HG03103 (cell line): ENCODE results near the gene NALCN.
A peak's percentile ranks its signal among the peaks of the same experiment; 100 is the strongest.

ENCODE experiments used
- ATAC-seq: cut with Tn5 transposase; IDR thresholded peaks from one replicate; pipeline ENCODE4 v1.9.1; 2021; ENCODE audit warnings: low read depth; ENCODE audit not compliant: unreplicated experiment

The NALCN gene

DNA sequence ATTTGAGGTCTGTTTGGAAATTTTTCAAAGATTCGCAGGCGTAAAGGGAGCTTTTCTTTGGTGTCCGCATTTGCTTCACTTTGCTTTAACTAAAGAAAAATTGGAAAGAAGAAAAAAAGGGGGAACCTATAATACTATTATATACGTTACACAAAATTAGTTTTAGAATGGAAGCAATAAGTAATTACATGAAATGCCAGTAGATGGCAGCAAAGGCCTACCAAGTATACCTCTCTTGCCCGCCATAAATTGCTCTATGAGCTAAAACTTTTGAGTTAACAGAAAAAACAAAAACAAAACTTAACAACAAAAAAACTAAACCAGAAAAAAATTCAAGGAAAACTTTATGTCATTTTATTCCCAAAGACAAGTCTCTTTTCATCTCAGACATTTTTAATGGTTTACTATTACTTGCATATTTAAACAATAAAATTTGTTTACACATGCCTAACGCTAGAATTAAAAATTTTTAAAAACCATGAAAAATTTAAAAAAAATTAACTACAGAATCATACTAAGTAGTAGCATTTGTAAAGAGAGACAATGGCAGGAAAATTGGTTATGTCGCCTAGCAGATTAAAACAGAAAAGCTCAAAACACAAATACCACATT, 271.4 kb downstream of the NALCN start:
- peak; percentile 77 for ATAC-seq

DNA sequence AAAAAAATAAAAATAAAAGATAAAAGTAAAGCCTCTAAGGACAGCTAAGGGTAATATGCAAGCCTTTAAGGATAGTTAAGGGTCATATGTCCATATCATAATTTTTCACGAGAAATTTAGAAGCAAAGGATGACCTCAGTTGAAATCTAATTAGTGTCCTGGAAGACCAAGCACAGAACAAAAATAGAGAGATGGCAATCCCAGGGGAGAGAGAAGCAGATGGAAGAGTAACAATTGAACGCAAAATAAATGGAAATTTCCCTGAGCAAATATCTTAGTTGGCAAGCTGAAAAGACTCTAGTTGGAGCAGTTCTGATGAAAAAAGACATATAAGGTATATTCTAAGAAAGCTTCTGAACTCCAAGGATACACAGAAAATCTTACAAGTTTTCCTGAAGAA, 275.4 kb downstream of the NALCN start:
- ATAC-seq = no peak

DNA sequence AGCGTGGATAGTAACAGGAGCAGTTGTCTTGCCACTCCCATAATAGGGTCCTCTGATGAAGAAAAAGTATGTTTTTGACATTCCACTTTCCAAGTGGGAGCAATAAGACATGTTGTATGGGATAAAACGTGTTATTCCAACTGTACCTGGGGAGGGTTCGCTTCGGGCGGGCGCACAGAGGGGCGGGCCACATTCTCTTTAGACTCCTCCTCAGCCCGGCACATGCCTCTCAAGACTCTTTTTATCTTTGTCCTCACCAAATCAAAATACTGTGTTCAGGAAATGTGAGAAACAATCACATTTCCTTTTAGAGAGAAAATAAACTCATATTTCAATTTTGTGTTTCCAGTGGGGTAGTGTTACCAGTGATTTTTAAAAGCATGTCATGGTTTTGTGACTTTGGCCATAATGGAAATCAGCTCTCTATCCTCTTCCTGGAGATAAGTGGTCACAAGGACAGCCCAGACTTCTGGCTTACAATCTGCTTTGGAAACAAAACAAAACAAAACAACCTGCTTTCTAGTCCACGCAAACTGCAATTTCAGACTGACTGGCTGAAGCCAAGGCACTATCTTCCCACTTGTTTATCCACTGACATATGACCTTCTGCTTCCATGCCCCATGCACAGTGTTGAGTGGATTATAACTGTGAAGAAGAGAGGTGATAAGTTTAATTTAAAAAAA, 276.1 kb downstream of the NALCN start:
- ATAC-seq = no peak

DNA sequence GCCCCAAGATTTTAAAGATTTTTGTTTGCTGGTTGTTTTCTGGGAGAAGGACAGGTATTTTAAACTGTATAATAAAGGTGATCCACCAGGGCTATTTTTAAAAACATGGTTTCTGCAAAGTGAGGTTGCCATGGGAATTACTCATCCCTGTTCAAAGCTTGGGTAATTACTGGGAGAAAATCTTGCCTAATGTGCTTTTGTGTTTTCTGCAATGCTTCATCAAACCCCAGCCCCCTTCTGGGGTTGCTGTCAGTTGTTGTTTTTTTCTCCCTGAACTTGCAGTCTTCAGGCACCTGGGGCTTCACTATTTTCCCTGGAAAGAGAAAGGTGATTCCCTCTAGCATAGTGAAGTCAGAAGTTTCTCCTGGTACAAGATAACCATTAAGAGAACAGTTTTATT, 277.2 kb downstream of the NALCN start:
- no peak for ATAC-seq

DNA sequence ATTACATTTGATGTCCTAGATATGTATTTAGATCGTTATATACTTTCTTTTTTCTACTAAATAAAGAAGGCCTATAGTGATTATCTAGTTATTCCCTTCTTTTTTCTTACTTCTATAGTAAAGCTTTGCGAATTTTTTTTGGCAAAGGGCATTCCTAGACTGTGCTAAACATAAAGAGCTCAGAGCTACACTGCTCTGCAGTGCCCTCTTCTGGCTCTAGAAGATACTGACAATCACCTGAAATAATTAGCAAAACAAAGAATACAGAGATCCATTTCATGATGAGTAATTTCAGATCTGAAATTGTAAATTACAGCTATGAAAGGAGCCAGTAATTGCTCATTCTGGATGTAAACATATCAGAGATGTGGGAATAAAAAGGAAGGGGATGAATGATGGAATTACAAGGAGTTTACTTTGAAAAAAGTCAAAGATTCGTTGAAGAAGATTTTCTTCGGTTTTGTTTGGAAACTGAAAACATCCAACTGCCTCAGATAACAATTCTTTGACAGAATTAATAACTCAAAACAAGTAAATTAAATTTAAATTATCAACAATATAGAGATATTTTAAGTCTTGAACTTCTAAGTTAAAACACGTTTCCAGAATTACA, 288.5 kb downstream of the NALCN start:
- peak; percentile 94 for ATAC-seq

DNA sequence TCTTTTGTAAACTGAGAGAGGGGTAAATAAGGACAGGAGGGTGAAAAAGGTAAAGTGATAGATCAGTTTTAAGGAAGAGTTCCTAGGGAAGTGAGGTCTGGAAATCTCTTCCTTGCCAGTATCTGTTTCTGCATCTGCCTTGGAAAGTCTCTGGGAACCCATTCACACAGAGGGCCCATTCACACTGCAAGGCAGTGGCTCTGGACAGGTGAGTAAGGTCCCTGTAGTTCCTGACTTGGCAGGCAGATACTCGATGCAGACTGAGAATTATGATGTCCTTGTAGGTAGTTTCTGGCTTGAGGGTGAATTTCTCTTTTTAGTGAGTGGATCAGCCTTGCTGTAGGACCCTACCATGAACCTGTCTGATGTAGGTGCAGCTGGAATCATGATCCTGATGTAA, 293.3 kb downstream of the NALCN start:
- ATAC-seq = no peak

DNA sequence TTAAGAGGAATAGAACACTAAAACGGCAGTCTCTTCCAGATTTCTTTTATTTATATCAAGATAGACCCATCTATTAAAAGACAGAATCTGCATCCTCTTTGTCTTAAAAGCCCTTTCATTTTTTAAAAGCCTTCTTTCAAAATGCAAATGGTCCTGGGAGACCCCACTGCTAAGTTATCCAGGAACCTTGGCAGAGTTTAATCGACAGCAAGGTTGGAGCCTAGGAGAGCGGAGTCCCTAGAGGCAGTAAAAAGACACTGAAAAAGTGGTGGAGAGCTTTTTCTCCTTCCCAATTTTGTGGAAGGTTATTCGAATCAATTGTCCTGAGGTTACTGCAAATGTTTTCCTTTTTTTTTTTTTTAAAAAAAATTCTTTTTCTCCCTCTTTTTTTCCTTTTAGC, 294.7 kb downstream of the NALCN start:
- no peak for ATAC-seq

DNA sequence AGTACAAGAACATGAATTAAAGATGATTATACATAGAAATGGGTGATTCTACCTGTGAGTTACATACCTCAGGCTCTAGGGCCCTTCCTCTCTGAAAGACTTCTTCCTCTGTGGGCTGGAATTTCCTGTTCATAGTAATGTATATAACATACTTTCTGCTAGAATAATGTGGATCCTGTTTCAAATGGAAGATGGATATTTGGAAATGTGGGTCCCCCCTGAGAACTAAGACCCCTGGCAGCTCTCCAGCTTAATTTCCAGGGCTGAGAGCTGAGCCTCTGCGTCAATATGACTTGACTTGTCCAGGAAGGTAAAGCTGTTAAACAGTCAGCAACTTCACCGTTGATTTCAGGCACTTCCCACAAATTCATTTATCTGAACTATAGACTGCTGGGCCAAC, 296.3 kb downstream of the NALCN start:
- no peak for ATAC-seq

DNA sequence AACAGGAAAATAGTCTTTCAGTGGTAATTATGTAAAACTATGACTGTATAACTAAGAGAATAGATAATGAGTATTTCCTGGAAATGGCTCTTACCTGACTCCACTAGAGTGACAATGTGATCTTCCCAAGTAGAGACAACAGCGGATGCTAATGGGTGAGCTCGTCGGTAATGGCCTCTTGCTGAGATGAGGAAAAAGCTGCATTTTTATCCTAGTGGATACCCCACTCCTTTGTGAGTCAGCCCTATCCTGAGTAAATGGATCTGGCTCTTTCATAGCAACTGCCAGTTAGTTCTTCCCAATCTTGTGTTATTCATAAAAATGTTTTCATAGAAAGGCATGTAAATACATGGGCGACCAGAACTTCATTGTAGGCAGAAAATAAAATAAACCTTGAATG, 299.5 kb downstream of the NALCN start:
- ATAC-seq = no peak

DNA sequence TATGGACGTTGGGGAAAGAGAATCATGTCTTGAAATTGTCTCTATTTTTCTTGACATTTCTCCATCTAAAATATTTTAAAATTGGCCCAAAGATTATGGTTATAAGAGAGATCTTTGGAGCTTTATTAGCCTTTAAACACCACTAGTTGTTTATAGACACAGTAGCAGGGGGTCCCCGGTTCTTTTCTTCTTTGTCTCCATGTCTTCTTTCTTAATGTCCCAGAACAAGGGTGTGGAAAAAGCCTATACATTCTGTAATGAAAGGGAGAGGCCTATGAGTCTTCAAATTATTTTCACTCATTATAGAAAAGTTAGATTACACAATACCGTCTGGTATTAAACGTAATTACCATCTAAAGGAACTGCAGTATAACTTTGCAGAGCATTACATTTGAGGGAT, 300.0 kb downstream of the NALCN start:
- ATAC-seq = no peak

DNA sequence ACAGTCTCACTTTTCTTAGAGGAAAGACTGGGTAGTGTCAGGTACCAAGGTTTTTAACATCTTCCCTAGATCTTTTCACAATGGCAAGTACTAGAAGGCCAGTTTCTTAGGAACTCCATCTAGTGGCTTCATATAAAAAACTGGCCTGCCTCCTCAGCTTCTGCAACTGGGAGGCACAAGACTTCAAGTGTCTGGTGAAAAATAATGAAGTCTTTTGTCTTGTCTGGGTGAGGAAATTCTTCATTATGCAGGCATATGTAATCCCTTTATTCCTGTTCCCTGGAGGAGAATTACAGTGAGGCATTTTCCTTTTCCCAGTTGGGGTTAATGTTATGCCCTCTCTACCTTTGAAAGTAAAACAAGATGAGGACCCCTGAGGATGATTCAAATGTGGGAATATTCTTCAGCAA, 300.5 kb downstream of the NALCN start:
- no peak for ATAC-seq

DNA sequence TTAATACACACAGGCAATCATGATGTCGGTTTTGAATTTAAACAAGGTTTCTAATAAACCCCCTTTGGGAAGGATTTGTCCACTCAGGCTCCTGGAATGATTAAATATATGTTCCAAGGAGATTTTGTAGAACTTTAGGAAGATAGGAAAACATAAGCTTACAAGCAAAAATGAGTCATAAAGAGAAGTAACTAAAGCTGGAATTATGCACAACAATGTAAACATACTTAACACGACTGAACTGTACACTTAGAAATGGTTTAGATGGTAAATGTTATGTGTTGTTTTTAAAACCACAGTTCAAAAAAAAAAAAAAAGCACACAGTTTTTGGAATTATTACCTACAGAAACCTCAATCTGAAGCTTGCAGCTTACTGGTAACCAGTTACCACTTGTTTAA, 304.4 kb downstream of the NALCN start:
- no peak for ATAC-seq

DNA sequence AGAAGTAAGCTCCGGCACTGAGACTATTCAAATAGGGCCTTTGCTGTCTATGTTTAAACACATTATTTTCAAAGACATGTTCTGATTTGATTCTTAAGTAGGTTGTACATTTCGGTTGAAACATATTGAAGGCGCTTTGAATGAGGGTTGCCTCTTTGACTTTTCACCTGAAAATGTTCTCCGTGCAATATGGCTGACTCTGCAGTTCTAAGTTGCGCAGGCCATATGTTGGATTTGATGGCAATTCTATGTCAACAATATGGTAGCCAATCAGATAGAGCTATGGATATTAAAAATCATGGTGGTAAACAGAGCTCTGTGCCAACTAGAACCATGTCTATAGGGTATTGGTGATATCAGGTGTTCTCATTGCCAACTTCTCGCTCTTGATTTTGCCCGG, 307.3 kb downstream of the NALCN start:
- ATAC-seq = no peak

DNA sequence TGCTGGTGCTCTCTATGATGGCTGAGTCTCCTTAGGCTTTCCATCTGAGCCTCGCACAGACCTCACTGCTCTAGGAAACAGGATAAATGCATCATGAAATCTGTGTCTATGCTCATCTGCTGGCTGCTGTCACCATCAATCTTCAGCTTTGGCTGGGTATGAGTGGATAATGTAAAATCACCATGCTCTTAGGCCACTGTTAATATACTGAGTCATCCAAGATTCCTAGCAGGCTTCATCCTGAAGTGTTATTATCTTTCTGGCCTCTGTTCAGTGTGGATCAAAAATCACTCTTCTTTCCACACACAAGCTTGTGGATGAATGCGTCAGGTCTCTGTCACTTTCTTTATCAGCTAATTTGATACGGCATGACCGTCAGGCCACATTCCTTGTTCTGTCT, 317.4 kb downstream of the NALCN start:
- no peak for ATAC-seq

DNA sequence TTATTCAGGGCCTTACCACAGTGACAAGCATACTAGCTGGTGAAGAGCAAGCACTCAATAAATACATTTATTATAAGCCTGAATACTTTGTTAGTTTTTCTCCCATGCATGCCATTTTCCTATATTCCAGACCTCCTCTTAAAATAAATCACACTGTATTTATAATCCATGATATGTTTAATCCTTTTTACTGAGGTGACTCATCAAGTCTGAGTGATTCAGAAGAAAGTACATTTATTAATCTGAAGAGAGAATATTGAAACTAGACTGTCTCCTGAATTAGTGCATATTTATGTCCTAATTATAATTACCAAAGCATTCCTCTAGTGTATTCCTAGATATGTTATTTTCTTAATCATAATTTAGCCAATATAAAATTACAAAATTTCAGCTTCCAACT, 323.3 kb downstream of the NALCN start:
- no peak for ATAC-seq

DNA sequence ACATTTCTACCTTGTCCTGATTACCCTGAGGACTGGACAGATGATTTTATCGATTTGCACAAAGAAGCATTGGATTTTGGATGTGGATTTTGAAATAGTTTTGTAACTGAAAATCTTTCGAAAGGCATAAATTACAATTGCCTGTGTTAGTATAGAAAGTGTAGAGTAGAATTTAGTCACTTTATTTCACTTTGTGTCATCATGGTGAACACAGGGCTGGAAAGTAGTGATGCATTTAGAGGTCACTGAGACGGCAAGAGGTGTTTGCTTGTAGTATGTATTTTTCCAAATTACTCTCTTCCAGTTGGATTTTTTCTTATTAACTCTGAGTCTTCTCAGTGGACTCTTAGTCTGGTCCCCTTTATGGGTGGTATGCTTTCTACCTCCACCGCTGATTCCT, 326.0 kb downstream of the NALCN start:
- no peak for ATAC-seq

DNA sequence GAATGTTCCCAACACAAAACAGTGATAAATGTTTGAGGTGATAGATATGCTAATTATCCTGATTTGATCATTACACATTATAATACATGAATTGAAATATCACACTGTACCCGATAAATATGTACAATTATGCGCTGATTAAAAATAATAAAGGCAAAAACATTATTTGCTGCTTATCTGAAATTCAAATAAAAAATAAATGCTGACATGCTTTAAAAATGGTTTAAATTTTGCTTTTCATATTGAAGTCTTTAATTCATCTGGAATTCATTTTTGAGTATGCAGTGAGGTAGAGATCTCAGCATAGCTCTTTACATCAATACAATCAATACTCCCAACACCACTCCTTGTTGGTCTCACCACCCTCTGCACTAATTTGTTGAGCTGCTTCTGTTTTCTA, 330.8 kb downstream of the NALCN start:
- ATAC-seq = no peak

DNA sequence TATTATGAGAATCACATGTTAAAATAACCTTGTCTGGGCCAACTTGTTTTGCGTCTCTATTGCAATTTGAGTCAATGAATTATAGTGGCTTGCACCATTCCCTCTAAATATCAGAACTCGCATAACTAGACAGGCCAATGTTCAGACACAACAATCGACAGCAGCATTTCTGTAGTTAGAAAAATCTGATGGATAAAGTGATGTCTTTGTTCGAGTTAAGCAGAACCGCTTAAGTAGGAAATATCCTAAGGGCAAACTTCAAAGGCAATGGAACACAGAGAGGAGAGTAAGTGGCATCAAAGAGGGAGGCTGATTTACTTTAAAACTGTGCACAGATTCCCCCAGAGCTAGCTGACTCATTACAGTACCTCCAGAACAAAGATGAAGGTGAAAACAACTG, 333.9 kb downstream of the NALCN start:
- no peak for ATAC-seq

DNA sequence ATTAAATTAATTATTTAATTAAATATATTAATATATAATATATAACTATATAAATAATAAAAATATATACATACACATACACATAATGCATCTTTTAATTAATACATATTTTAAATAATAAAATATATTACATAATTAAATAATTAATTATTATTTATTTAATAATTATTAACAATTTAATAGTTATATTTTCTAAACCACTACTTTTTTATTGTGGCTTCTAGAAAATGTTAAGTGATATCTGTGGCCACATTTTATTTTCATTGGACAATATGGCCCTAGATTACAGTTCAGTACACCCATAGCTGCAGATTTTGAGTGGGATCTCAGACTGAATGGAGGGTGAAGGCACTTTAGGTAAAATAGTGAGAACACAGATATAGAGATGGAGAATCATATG, 335.7 kb downstream of the NALCN start:
- no peak for ATAC-seq

DNA sequence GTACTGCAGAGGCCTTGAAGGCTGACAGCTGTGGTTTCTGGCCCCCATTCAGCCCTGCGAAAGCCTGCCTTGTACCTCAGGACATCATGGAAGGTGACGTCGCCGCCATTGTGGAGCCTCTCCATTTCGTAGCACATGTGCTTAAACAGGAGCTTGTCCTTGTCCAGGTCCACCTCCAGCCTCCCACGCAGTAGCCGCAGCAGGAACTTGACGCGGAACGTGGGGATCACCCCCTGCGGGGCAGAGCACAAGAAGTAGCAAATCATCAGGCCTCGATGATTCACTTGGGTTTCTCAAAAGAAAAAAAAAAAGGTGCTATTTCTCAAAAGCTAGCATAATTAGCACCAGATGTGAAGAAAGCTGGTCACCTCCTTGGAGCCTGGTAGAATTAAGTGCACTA, 351.0 kb downstream of the NALCN start:
- ATAC-seq = no peak

DNA sequence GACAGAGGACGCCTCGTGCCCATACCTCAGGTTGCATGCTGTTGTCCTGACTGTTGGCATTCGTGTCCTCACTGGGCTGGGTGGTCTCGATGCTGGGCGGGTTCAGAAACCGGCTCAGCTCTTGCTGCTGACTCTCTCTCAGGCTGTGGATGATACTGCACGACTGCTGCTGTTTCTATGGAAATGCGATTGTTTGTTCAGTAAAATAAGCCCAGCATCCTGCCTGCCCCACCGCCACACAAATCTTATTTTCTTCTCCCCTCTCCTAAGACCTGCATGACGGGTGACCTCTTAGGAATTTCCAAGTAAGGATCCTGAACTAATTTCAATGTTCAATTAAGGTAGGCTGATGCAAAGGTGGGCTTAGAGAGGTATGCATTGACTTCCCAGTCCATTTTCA, 356.5 kb downstream of the NALCN start:
- no peak for ATAC-seq

DNA sequence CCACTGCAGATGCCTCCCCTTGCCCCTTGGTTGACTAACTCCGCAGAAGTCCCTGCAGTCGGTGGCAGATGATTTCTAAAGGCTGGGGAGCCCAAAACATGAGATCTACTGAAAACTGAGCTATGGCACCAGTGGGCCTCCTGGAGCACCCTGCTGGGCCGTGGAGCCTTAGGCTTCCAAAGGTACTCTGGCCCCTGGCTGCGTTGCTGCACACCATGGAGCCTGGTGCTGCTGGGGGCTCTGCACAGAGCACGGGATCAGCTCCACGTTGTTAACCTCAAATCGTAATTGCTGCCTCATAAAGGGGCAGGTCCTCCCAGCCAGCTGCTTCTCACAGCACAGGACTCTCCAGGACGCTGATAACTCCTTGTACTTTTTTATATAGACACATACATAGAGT, 357.5 kb downstream of the NALCN start:
- ATAC-seq = no peak
